D341Med (cell line): ENCODE data around the gene ZNF492.
"Not testable (repeated sequence)": the region's sequence is repeated elsewhere in the genome, so short reads cannot be mapped to it uniquely, and the experiment has no call there.

ENCODE experiments used
- DNase-seq: peaks from one replicate; pipeline ENCODE4 v3.0.0; 2012; ENCODE audit warnings: low spot score

The ZNF492 gene

DNA sequence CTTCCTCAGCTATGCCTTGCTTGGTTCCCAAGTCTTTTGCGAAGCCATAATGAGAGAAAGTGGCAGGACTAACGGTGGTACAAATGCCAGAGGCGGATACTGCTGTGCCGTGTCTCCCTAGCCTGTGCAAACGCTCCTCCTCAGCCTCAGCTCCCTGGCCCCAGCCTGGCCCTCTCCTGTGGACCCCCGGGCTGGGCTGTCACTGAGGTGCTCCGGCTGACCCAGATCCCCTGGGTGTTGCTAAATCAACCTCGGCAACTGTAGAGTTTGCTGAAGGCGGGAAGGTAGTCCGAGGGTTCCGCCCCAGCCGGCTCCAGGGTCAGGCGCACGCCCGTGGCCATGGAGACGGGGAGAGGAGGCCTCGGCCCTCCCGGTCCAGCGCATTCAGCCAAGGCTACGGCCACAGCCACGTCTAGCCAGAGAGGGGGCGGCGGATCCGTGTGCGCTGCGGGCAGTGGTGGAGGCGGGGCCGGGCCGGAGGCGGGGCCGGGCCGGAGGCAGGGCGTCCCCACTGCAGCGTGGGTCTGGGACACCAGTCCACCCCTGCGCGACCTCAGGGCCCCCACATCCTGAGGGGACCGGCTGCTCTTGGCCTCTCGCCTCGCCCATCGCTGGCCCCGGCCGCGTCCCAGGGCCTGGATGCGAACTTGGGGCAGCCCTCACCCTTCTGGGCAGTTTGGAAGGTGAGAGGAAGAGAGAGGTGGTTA is 16.4 kb upstream of the ZNF492 start:
- no peak for DNase-seq

GRCh38 chr19:22619371-22619770 is 14.8 kb upstream of the ZNF492 start:
- DNase-seq: no peak

- no peak for DNase-seq
Measured at GRCh38 chr19:22619932-22620331, 14.2 kb upstream of the ZNF492 start.

- no peak for DNase-seq
Measured at GRCh38 chr19:22620401-22620800, 13.7 kb upstream of the ZNF492 start.

- DNase-seq: no peak
Measured at GRCh38 chr19:22620912-22621311, 13.2 kb upstream of the ZNF492 start.

DNA sequence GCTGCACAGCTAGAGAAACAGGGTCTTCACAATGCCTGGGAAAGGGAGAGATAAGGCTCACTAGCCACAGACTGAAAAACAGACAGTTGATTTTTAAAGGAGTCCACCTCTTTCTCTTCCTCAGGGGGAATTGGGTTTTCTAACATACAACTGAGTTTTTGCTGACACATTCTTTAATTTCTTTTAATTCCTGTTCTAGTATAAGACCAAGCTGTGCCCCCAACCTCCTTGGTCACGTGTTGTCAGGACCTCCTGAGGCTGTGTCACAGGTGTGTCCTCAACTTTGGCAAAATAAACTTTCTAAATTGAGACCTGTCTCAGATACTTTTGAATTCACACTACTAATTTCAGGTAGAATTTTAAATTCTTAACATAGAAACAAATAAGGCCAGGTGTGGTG is 12.1 kb upstream of the ZNF492 start:
- DNase-seq: no peak

DNA sequence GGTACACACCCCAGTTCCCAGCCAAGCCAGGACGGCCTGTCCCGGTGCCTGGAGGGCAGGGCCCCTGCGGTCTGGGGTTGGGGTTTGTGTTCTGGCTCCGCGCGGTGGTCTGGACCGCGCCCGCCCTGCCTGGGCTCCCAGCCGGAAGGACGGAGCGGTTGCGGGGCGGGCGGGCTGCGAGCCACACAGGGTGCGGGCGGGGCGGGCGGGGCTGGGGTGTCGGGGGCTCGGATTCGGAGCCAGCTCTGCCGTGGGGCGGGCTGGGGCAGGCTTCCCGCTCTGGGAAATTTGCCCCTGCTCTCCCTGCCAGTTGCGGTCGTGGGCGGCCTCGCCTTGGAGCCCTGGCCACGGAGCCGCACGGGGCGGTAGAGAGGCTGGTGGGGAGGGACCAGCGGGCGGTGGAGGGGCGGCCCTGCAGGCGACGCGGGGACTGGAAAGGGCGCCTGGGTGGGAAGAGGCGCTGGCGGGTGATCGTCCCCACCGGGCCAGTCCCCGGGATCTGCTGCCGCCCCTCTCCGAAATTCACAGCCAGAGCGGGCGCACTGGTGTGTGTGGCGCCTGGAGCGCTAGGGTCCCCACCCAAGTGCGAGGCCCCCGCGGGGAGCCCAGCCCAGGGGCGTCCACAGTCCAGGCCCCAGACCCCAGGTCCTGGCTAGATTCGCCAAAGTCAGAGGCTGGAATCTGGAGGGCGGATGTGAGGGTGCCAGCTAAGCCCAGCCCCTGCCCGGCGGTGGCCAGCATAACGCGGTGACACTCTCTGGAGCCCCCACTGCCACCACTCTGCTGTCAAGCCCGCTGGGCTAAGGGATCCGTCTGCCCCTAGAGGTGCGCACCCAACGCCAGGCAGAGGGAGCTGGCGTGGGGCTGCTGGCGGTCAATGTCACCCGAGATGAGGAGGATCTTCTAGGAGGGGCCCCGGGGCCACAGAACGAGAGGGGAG is 11.0 kb upstream of the ZNF492 start:
- no peak for DNase-seq

- DNase-seq: no peak
Measured at GRCh38 chr19:22623841-22624221, 10.3 kb upstream of the ZNF492 start.

DNA sequence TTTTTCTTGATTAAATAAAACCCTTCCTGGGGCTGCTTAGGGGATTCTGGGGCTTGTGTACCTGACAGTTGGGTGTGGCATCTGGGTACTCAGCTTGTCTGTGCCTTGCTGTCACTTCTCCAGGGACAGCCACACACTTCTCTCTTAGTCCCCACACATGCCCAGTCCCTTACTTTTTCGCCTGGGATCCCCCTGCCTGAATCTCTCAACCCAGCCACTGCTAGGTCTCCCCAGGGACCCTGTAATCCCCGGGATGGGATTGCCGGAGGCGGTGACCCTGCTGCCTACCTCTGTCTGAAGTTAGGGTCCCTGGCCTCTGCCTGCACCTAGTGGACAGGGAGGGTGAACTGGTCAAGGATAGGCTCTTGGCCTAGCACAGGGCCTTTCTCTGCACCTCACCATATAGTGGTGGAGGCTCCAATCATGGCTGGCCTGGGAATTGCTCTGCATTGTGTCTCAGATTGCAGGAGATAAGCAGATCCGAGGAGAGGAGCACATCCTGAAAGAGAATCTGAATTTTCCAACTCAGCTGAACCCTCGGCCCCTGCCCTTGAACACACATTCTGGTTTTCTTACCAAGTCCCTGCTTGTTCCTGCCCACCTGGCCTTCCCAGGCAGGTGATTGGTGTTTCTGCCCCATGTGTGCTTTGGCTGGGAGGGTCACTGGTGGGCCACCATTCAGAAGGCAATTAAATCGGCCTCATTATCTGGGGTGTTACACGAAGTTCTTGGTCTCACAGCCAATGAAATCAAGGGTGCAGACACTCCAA is 8.7 kb upstream of the ZNF492 start:
- no peak for DNase-seq

DNA sequence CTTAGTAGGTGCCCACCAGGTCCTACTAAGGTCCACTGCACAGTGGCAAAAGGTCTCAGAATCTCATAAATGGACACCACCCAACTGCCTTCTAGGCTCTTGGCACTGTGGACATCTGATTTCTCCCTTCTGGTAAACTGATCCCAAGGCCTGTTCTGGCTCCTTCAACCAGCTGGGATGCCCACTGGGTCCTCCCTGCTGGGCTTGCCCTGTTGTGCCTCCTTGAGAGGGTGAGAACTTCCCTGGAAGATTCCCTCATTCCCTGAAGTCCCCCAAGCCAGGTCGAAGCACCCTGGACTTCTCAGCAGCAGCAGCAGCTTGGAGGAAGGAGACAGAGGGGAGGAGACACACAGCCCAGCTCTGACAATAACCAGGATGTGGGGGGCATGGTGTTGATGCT is 6.6 kb upstream of the ZNF492 start:
- DNase-seq: no peak

DNA sequence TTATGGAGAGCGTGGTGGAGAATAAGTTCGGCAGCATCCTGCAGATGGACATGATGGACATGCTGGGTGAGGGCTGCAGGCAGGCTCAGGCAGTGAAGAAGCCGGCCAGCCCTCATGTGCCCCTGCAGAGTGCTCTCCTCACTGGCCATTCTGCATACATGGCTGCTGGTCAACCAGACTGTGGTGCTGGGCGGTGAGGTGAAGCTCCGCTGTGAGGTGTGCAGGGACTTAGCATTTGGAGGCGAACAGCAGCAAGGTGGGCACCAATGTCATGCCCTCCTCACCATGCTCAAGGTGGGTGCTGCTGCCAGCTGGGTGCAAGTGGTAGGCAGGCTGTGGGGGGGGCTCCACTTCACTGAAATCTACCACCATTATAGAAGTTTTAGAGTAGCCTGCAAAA is 5.7 kb upstream of the ZNF492 start:
- DNase-seq: no peak

DNA sequence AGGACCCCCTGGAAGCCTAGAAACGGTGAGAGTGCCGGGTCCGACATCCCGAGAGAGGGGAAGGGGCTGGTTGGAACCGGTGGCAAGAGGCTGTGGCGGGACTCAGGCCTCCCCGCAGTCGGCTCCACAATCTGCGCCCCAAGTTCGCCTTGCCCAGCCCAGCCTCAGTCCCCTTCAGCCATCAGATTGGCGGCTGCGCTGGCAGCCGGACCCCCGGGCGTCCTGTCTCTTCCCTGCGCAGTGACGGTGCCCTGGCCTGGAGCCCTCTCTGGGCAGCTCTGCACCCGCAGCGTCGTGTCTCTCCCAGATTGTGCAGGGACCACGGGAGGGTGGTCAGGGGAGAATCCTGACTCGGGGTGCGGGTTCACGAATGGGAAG is 315 bp downstream of the ZNF492 start:
- DNase-seq: peak; percentile 52

GRCh38 chr19:22685493-22685892 is 51.4 kb downstream of the ZNF492 start:
- DNase-seq: not testable (repeated sequence)

DNA sequence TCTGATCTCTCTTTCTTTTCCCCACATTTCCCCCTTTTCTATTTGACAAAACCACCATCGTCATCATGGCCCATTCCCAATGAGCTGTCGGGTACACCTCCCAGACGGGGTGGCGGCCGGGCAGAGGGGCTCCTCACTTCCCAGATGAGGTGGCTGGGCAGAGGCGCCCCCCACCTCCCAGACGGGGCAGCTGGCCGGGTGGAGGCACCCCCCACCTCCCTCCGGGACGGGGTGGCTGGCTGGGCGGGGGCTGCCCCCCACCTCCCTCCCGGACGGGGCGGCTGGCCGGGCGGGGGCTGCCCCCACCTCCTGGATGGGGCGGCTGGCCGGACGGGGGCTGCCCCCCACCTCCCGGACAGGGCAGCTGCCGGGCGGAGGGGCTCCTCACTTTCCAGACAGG is 68.5 kb downstream of the ZNF492 start:
- not testable (repeated sequence) for DNase-seq

DNA sequence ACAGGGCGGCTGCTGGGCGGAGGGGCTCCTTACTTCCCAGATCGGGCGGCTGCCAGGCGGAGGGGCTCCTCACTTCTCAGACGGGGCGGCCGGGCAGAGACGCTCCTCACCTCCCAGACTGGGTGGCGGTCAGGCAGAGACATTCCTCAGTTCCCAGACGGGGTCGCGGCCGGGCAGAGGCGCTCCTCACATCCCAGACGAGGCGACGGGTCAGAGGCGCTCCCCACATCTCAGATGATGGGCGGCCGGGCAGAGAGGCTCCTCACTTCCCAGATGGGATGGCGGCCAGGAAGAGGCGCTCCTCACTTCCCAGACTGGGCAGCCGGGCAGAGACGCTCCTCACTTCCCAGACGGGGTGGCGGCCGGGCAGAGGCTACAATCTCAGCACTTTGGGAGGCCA is 69.0 kb downstream of the ZNF492 start:
- DNase-seq: not testable (repeated sequence)

DNA sequence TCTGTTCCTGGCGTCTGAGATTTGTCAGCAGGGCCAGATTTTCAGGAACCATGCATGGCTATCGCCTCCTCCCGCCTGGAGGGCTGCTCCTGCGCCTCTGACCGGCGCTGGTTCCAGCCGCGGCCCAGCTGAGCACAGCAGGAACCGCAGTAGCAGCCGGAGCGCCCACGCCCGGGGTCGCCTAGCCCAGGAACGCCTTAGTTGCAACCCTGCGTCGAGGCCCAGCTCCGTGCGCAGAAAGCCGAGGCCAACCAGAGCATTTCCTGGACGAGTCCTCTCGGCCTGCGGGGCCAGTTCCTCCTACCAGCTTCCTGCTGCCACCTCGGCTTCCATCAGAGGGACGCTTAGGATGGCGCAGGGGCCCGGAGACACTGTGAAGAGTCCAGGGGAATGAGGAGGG is 74.9 kb downstream of the ZNF492 start:
- DNase-seq: peak; percentile 11
